Ovary (tissue), 3 donors: Measurements from ENCODE around the gene ASAP2.

Source experiments
- EP300 ChIP-seq: sonication (generic); formaldehyde crosslinking; IDR thresholded peaks from one replicate; pipeline ENCODE4 v1.6.1; 2017; ENCODE audit warnings: antibody characterized with exemption
- TF ChIP-seq, protein P1 (sequence below), 3 donors: fragments of 450-650 bp in 2 of 3; fragments of 200-600 bp in 1 of 3; IDR thresholded peaks; one replicate each; pipeline versions ENCODE4 v1.5.1 to v1.8.0; 2016 to 2022; ENCODE audit warnings: antibody characterized with exemption in 3 of 3, mild to moderate bottlenecking in 1 of 3
- donor health status: DM: no; HTN: no; CAD: no.

DNA sequence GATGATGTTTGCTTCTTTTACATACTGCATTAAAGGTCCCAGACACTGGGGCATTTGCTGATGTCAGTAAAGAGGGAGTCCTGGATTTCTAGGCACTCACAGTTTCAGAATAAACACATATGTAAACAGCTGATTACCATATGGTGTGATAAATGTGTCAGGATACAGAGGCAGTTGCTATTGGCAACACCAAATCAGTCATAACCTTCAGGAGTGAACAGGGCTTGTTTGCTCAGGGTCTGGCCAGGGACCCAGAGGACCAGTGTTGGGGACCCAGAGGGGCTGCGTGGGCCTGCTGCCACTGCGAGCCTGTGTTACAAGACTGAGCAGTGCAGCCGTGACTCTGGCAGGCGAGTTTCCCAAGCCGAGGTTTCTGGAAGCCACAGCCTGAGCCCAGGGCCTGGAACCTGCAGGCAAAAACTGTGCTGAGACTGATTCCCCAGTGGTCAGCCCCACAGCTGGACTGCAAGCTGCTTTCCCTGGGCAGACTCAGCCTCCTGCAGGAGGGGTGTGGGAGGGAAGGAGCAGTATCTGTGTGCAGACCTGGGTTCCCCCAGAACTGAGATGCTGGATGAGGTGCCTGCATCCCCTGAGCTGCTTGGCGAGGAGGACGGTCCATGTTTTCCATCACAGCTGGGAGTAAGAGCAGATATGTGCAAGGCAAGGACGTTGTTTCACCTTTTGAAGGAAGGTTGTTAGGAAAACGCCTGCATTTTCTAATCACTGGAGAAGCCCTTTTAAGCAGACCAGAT is 23.6 kb downstream of the ASAP2 start:
- TF ChIP-seq, protein P1, sequence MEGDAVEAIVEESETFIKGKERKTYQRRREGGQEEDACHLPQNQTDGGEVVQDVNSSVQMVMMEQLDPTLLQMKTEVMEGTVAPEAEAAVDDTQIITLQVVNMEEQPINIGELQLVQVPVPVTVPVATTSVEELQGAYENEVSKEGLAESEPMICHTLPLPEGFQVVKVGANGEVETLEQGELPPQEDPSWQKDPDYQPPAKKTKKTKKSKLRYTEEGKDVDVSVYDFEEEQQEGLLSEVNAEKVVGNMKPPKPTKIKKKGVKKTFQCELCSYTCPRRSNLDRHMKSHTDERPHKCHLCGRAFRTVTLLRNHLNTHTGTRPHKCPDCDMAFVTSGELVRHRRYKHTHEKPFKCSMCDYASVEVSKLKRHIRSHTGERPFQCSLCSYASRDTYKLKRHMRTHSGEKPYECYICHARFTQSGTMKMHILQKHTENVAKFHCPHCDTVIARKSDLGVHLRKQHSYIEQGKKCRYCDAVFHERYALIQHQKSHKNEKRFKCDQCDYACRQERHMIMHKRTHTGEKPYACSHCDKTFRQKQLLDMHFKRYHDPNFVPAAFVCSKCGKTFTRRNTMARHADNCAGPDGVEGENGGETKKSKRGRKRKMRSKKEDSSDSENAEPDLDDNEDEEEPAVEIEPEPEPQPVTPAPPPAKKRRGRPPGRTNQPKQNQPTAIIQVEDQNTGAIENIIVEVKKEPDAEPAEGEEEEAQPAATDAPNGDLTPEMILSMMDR (IDR thresholded peaks at IDR 0.05), result no peak
- no peak for TF ChIP-seq EP300
